Skin of body (tissue), 1 donor: ENCODE data around the gene BPIFB4. TPM values are rescaled to one million over a fixed set of nuclear protein-coding genes. Genes with fewer than 3 reads are reported as not detected.

Experiments
- total RNA-seq: library from RNA; depleted of rRNA; stranded (reverse); fragments of >200 nt; gene quantifications from one replicate; pipeline ENCODE4 v1.2.3, GENCODE V29; 2014

The BPIFB4 gene
- total RNA-seq, 1 donor from 2014 or later = not detected

Other genes starting within 250 kb of the BPIFB4 start
- gene EFCAB8, start 220.7 kb upstream of the BPIFB4 start, total RNA-seq = not detected
- gene SUN5, start 75.2 kb upstream of the BPIFB4 start, total RNA-seq = not detected
- not detected for gene BPIFB2, start 71.9 kb upstream of the BPIFB4 start, total RNA-seq
- gene BPIFB6, start 48.0 kb upstream of the BPIFB4 start, total RNA-seq = not detected
- gene BPIFB3, start 25.7 kb upstream of the BPIFB4 start, total RNA-seq = not detected
- gene BPIFA2, start 88.5 kb downstream of the BPIFB4 start, total RNA-seq = not detected
- gene BPIFA3, start 137.7 kb downstream of the BPIFB4 start, total RNA-seq = not detected
- gene BPIFA1, start 156.4 kb downstream of the BPIFB4 start, total RNA-seq = not detected
- not detected for gene BPIFB1, start 203.6 kb downstream of the BPIFB4 start, total RNA-seq